ENCODE data around the gene DDX41. TPM values are rescaled to one million over a fixed set of nuclear protein-coding genes. Genes with fewer than 3 reads are reported as not detected.

Gene DDX41
- polyA plus RNA-seq, 4 donors = 81.9 to 95.4 (median 87.6) TPM

DNA sequence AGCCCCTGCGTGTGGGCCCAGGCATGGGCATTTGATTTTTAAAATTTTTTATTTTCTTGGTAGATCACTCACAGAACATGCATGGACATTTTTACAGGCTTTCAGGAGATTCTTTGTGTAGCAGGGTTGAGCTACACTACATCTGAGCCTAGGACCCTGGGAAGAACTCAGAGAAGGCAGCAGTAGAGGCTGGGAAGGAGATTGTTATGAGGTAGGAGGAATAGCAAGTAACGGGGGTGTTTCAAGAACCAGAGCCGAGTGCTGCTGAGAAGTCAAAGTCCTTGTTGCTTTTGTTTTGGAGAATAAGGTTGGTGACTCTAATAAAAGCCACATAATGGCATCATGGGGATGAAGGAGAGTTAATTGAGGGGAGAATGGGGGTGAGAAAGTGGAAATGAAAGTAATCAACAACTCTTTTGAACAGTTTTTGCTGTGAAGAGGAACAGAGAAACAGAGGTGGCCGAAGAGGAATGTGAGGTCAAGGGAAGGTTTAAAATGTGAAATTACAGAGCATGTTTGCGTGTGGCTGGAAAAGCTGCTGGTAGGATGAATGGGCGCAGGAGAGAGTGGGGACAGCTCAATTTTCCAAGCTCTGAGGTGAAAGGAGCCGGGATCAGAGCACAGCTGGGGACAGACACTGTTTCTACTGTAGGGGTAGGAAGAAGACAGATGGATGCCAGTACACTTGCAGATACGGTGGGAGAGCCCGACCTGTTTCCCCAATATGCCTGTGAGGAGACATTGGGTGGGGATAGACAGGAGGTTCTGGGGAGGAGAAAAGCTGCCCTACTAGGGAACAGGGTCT lies 14.7 kb downstream of the DDX41 start:
- Histone ChIP-seq H3K36me3 (ENCODE audit: control insufficient read depth in 3 of 3, insufficient read depth in 2 of 3, low read depth in 1 of 3, low read length in 3 of 3) (peaks cover 0 to 8% (median 0%) of the 10 kb centered on the region in 3 donors), H3K4me3 (ENCODE audit: low read depth in 1 of 3, low read length in 3 of 3) (no peak overlapping the region), H3K9me3 (ENCODE audit: control insufficient read depth in 2 of 2, insufficient read depth in 1 of 2, low read depth in 1 of 2, low read length in 1 of 2) (no peaks in the 10 kb centered on the region), H3K27me3 (ENCODE audit: control insufficient read depth in 3 of 3, insufficient read depth in 3 of 3, low read length in 3 of 3) (peaks cover 0 to 20% (median 0%) of the 10 kb centered on the region in 3 donors), H3K27ac (ENCODE audit: low read depth in 1 of 3, low read length in 2 of 3) (no peak overlapping the region), H3K4me1 (ENCODE audit: control insufficient read depth in 3 of 3, insufficient read depth in 2 of 3, low read depth in 1 of 3, low read length in 2 of 3) (peaks cover 0 to 16% (median 0%) of the 10 kb centered on the region in 3 donors)
- 54 to 62% (median 58%) methylated on average over 9 of the region's 9 CpGs for WGBS, 3 donors
- DNase-seq (no peak), FAIRE-seq (no peak)

DNA sequence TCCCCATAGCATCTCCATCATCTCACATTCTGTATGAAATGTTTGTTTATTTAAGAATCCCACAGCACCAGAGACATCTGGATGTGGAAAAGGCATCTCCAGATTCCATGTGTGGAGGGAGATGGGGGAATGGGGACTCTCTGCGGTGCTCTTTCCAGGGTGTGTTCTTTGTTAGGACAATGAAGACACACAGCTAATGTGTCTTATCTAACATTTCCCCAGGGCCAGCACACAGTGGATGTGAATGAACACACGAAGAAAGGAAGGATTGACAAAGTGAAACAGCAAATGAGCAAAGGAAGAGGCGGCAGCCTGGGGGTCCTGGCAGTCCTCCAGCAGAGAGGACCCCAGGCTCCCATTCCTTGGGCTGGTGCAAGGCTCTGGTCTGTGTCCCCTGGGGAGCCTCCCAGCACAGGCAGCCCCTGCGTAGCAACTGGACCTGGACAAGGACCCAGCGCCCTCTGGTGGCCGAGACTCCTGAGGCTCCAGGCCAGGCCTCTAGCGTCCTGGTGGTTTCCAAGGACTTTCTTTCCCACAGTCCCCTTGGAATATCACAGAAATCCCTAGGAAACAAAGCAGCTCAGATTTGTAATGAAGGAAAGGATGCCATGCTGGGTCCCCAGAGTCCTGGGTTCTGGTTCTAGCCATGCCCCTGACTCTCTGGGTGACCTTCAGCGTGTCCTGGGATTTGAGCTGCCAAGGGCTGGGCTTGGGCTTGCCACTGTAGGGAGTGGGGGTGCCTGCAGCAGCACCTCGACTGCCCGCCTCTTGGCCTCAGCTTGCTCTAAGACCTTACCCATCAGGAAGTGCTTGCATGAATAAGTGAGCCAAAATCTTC lies 15.9 kb downstream of the DDX41 start:
- peaks cover 0 to 9% (median 0%) of the 10 kb centered on the region in 3 donors for H3K36me3 ChIP-seq (ENCODE audit: control insufficient read depth in 3 of 3, insufficient read depth in 2 of 3, low read depth in 1 of 3, low read length in 3 of 3)
- peak overlapping the region in 2 of 3 donors; percentile 5 to 13 for H3K27ac ChIP-seq (ENCODE audit: low read depth in 1 of 3, low read length in 2 of 3)
- H3K4me3 ChIP-seq (ENCODE audit: low read depth in 1 of 3, low read length in 3 of 3) = no peak overlapping the region
- FAIRE-seq = no peak
- peak; percentile 81 to 89 for DNase-seq
- H3K27me3 ChIP-seq (ENCODE audit: control insufficient read depth in 3 of 3, insufficient read depth in 3 of 3, low read length in 3 of 3) = peaks cover 0 to 20% (median 0%) of the 10 kb centered on the region in 3 donors
- H3K4me1 ChIP-seq (ENCODE audit: control insufficient read depth in 3 of 3, insufficient read depth in 2 of 3, low read depth in 1 of 3, low read length in 2 of 3) = peaks cover 0 to 20% (median 0%) of the 10 kb centered on the region in 3 donors
- no peaks in the 10 kb centered on the region for H3K9me3 ChIP-seq (ENCODE audit: control insufficient read depth in 2 of 2, insufficient read depth in 1 of 2, low read depth in 1 of 2, low read length in 1 of 2)
- 17 to 22% (median 18%) methylated on average over 10 of the region's 10 CpGs for WGBS, 3 donors

GRCh38 chr5:177499842-177500241 lies 16.9 kb downstream of the DDX41 start:
- H3K4me1 ChIP-seq (ENCODE audit: control insufficient read depth in 3 of 3, insufficient read depth in 2 of 3, low read depth in 1 of 3, low read length in 2 of 3) = peaks cover 0 to 20% (median 0%) of the 10 kb centered on the region in 3 donors
- H3K4me3 ChIP-seq (ENCODE audit: low read depth in 1 of 3, low read length in 3 of 3) = no peak overlapping the region
- H3K27ac ChIP-seq (ENCODE audit: low read depth in 1 of 3, low read length in 2 of 3) = no peak overlapping the region
- no peaks in the 10 kb centered on the region for H3K9me3 ChIP-seq (ENCODE audit: control insufficient read depth in 2 of 2, insufficient read depth in 1 of 2, low read depth in 1 of 2, low read length in 1 of 2)
- H3K36me3 ChIP-seq (ENCODE audit: control insufficient read depth in 3 of 3, insufficient read depth in 2 of 3, low read depth in 1 of 3, low read length in 3 of 3) = peaks cover 0 to 19% (median 0%) of the 10 kb centered on the region in 3 donors
- DNase-seq (no peak), FAIRE-seq (no peak)
- peaks cover 0 to 20% (median 0%) of the 10 kb centered on the region in 3 donors for H3K27me3 ChIP-seq (ENCODE audit: control insufficient read depth in 3 of 3, insufficient read depth in 3 of 3, low read length in 3 of 3)
- WGBS, 3 donors = 78 to 86% (median 82%) methylated on average over 6 of the region's 6 CpGs

GRCh38 chr5:177498013-177498787 lies 18.6 kb downstream of the DDX41 start:
- FAIRE-seq (no peak), DNase-seq (no peak)
- peaks cover 0 to 20% (median 3%) of the 10 kb centered on the region in 3 donors for H3K4me1 ChIP-seq (ENCODE audit: control insufficient read depth in 3 of 3, insufficient read depth in 2 of 3, low read depth in 1 of 3, low read length in 2 of 3)
- 11 to 14% (median 11%) methylated on average over 39 to 48 of the region's 48 CpGs for WGBS, 3 donors
- H3K4me3 ChIP-seq (ENCODE audit: low read depth in 1 of 3, low read length in 3 of 3) = peak overlapping the region in 2 of 3 donors; percentile 54 to 59
- peak overlapping the region in 2 of 3 donors; percentile 37 to 72 for H3K27ac ChIP-seq (ENCODE audit: low read depth in 1 of 3, low read length in 2 of 3)
- H3K9me3 ChIP-seq (ENCODE audit: control insufficient read depth in 2 of 2, insufficient read depth in 1 of 2, low read depth in 1 of 2, low read length in 1 of 2) = no peaks in the 10 kb centered on the region
- peaks cover 0 to 20% (median 0%) of the 10 kb centered on the region in 3 donors for H3K27me3 ChIP-seq (ENCODE audit: control insufficient read depth in 3 of 3, insufficient read depth in 3 of 3, low read length in 3 of 3)
- peaks cover 0 to 23% (median 0%) of the 10 kb centered on the region in 3 donors for H3K36me3 ChIP-seq (ENCODE audit: control insufficient read depth in 3 of 3, insufficient read depth in 2 of 3, low read depth in 1 of 3, low read length in 3 of 3)

GRCh38 chr5:177497292-177498012 lies 19.3 kb downstream of the DDX41 start, which contains the start of gene PDLIM7:
PDLIM7 (minus strand) TSS chr5:177497604; CDS start chr5:177496512, 1,092 bp downstream.
- FAIRE-seq (no peak), DNase-seq (peak; percentile 97 to 99)
- Histone ChIP-seq H3K4me3 (ENCODE audit: low read depth in 1 of 3, low read length in 3 of 3) (peak within 1 kb of the TSS; percentile 52 to 60 (median 54)), H3K36me3 (ENCODE audit: control insufficient read depth in 3 of 3, insufficient read depth in 2 of 3, low read depth in 1 of 3, low read length in 3 of 3) (peaks cover 0 to 30% (median 0%) of the 10 kb centered on the region in 3 donors), H3K27ac (ENCODE audit: low read depth in 1 of 3, low read length in 2 of 3) (peak within 1 kb of the TSS; percentile 9 to 83 (median 82)), H3K9me3 (ENCODE audit: control insufficient read depth in 2 of 2, insufficient read depth in 1 of 2, low read depth in 1 of 2, low read length in 1 of 2) (no peaks in the 10 kb centered on the region), H3K27me3 (ENCODE audit: control insufficient read depth in 3 of 3, insufficient read depth in 3 of 3, low read length in 3 of 3) (peaks cover 0 to 20% (median 0%) of the 10 kb centered on the region in 3 donors), H3K4me1 (ENCODE audit: control insufficient read depth in 3 of 3, insufficient read depth in 2 of 3, low read depth in 1 of 3, low read length in 2 of 3) (peaks cover 0 to 20% (median 3%) of the 10 kb centered on the region in 3 donors)
- WGBS, 3 donors = 0% methylated on average over 57 to 73 of the region's 73 CpGs

DNA sequence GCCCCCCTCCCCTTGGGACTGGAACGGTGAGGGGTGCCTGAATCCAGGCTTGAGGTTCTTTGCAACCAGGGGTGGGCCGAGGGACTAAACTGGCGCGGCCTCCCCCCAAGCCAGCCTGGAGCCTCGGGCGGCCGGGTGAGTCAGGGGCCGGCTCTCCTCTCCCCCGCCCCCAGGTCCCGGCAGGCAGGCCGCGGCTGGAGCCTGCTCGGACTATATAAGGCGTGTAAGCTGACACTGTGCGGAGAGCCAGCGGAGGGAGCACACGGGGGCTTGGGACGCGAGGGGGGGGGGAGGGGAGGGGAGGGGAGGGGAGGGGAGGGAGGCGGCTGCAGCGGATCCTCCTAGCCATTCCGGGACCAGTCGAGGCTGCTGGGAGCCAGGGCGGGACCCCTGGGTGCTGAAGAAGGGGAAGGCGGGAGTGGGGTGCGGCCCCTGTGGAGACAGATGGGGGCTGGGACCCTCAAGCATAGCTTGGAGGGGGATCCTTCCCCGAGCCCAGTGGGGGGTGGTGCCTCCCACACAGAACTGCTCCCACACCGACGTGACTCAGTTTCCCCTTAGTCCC lies 20.0 kb downstream of the DDX41 start:
- no peak for FAIRE-seq
- H3K27ac ChIP-seq (ENCODE audit: low read depth in 1 of 3, low read length in 2 of 3) = peak overlapping the region; percentile 9 to 83 (median 82)
- DNase-seq = peak in 1 of 2 donors; percentile 51
- peaks cover 0 to 20% (median 0%) of the 10 kb centered on the region in 3 donors for H3K27me3 ChIP-seq (ENCODE audit: control insufficient read depth in 3 of 3, insufficient read depth in 3 of 3, low read length in 3 of 3)
- peaks cover 0 to 35% (median 0%) of the 10 kb centered on the region in 3 donors for H3K36me3 ChIP-seq (ENCODE audit: control insufficient read depth in 3 of 3, insufficient read depth in 2 of 3, low read depth in 1 of 3, low read length in 3 of 3)
- H3K4me1 ChIP-seq (ENCODE audit: control insufficient read depth in 3 of 3, insufficient read depth in 2 of 3, low read depth in 1 of 3, low read length in 2 of 3) = peaks cover 0 to 20% (median 3%) of the 10 kb centered on the region in 3 donors
- H3K4me3 ChIP-seq (ENCODE audit: low read depth in 1 of 3, low read length in 3 of 3) = peak overlapping the region; percentile 52 to 60 (median 54)
- WGBS, 3 donors = 0 to 4% (median 4%) methylated on average over 15 to 27 of the region's 29 CpGs
- H3K9me3 ChIP-seq (ENCODE audit: control insufficient read depth in 2 of 2, insufficient read depth in 1 of 2, low read depth in 1 of 2, low read length in 1 of 2) = no peaks in the 10 kb centered on the region

GRCh38 chr5:177496070-177496726 lies 20.6 kb downstream of the DDX41 start:
- WGBS, 3 donors = 37 to 40% (median 38%) methylated on average over 11 to 12 of the region's 12 CpGs
- no peaks in the 10 kb centered on the region for H3K9me3 ChIP-seq (ENCODE audit: control insufficient read depth in 2 of 2, insufficient read depth in 1 of 2, low read depth in 1 of 2, low read length in 1 of 2)
- peak overlapping the region in 2 of 3 donors; percentile 54 to 60 for H3K4me3 ChIP-seq (ENCODE audit: low read depth in 1 of 3, low read length in 3 of 3)
- peaks cover 0 to 37% (median 0%) of the 10 kb centered on the region in 3 donors for H3K36me3 ChIP-seq (ENCODE audit: control insufficient read depth in 3 of 3, insufficient read depth in 2 of 3, low read depth in 1 of 3, low read length in 3 of 3)
- H3K27me3 ChIP-seq (ENCODE audit: control insufficient read depth in 3 of 3, insufficient read depth in 3 of 3, low read length in 3 of 3) = peaks cover 0 to 20% (median 0%) of the 10 kb centered on the region in 3 donors
- FAIRE-seq (no peak), DNase-seq (peak in 1 of 2 donors; percentile 36)
- H3K27ac ChIP-seq (ENCODE audit: low read depth in 1 of 3, low read length in 2 of 3) = peak overlapping the region in 2 of 3 donors; percentile 76 to 83
- peaks cover 0 to 20% (median 3%) of the 10 kb centered on the region in 3 donors for H3K4me1 ChIP-seq (ENCODE audit: control insufficient read depth in 3 of 3, insufficient read depth in 2 of 3, low read depth in 1 of 3, low read length in 2 of 3)
